Peyer's patch (tissue), 4 donors: ENCODE measurements around the gene FBXO24. TPM values are rescaled to one million over a fixed set of nuclear protein-coding genes. Genes with fewer than 3 reads are reported as not detected.
"Not testable (repeated sequence)": the region's sequence is repeated elsewhere in the genome, so short reads cannot be mapped to it uniquely, and the experiment has no call there.

Source experiments
- DNase-seq, 3 donors: peaks; one replicate each; pipeline ENCODE4 v3.0.0-alpha.2; 2017 to 2019
- H3K27ac ChIP-seq, 4 donors: fragments of 200-600 bp; sonication (generic); one replicate each; pipeline ENCODE4 v1.5.1; 2016 to 2019
- H3K27me3 ChIP-seq, 2 donors: fragments of 200-600 bp; sonication (generic); one replicate each; pipeline ENCODE4 v1.5.1; 2019
- H3K36me3 ChIP-seq, 3 donors: fragments of 200-600 bp; sonication (generic); one replicate each; pipeline ENCODE4 v1.5.1; 2016 to 2019
- H3K4me1 ChIP-seq, 4 donors: fragments of 200-600 bp; sonication (generic); one replicate each; pipeline ENCODE4 v1.5.1; 2016 to 2019
- H3K4me3 ChIP-seq, 4 donors: fragments of 200-600 bp; sonication (generic); 1 replicate in 3 of 4; 2 replicates in 1 of 4; pipeline ENCODE4 v1.5.1; 2016 to 2019; ENCODE audit warnings: mild to moderate bottlenecking in 1 of 4
- H3K9me3 ChIP-seq, 4 donors: fragments of 200-600 bp; sonication (generic); one replicate each; pipeline ENCODE4 v1.5.1; 2016 to 2019; ENCODE audit warnings: mild to moderate bottlenecking in 1 of 4
- CTCF ChIP-seq, 6 experiments: fragments of 450-650 bp in 4 of 6; fragments of 200-600 bp in 2 of 6; sonication (generic) in 1 of 6; IDR thresholded peaks; one replicate each; pipeline ENCODE4 v1.5.1; 2017 to 2019; ENCODE audit warnings: antibody characterized with exemption in 6 of 6, mild to moderate bottlenecking in 3 of 6, moderate library complexity in 1 of 6
- POLR2A ChIP-seq, 2 donors: fragments of 450-650 bp; IDR thresholded peaks; one replicate each; pipeline ENCODE4 v1.5.1; 2017; ENCODE audit warnings: antibody characterized with exemption in 2 of 2, mild to moderate bottlenecking in 2 of 2, moderate library complexity in 2 of 2
- total RNA-seq, 4 donors: library from RNA; depleted of rRNA; stranded (reverse); fragments of >200 nt; gene quantifications; one replicate each; pipeline ENCODE4 v1.1.0, GENCODE V29; 2016

The FBXO24 gene
- total RNA-seq, 4 donors from 2014 or later: 1.1 to 2.8 TPM; not detected in 2

GRCh38 chr7:100546129-100546925 is 39.8 kb upstream of the FBXO24 start:
- no peaks in the 10 kb centered on the region for H3K27me3 ChIP-seq
- H3K9me3 ChIP-seq: no peaks in the 10 kb centered on the region
- DNase-seq: no peak
- H3K27ac ChIP-seq: peak overlapping the region; percentile 75 to 91 (median 81)
- H3K4me3 ChIP-seq: peak overlapping the region in 1 of 4 donors; percentile 4
- no peak for TF ChIP-seq CTCF (IDR thresholded peaks at IDR 0.05)
- TF ChIP-seq POLR2A (IDR thresholded peaks at IDR 0.05): peak in 1 of 2 donors; percentile 19
- H3K4me1 ChIP-seq: peaks cover 5 to 73% (median 31%) of the 10 kb centered on the region in 4 donors
- peaks cover 0 to 29% (median 0%) of the 10 kb centered on the region in 3 donors for H3K36me3 ChIP-seq

- H3K9me3 ChIP-seq: no peaks in the 10 kb centered on the region
- DNase-seq: no peak
- H3K27ac ChIP-seq: peak overlapping the region; percentile 75 to 91 (median 81)
- H3K4me1 ChIP-seq: peaks cover 5 to 65% (median 31%) of the 10 kb centered on the region in 4 donors
- TF ChIP-seq CTCF (IDR thresholded peaks at IDR 0.05) (no peak), POLR2A (IDR thresholded peaks at IDR 0.05) (no peak)
- H3K4me3 ChIP-seq: peak overlapping the region in 1 of 4 donors; percentile 4
- H3K36me3 ChIP-seq: peaks cover 0 to 37% (median 0%) of the 10 kb centered on the region in 3 donors
- H3K27me3 ChIP-seq: no peaks in the 10 kb centered on the region
These were observed 39.0 kb upstream of the FBXO24 start for GRCh38 chr7:100546926-100547800.

GRCh38 chr7:100547872-100548271 is 38.3 kb upstream of the FBXO24 start:
- H3K9me3 ChIP-seq: no peaks in the 10 kb centered on the region
- no peak overlapping the region for H3K4me3 ChIP-seq
- DNase-seq: no peak
- TF ChIP-seq POLR2A (IDR thresholded peaks at IDR 0.05): no peak
- peak in 2 of 6 experiments; percentile 16 to 19 for TF ChIP-seq CTCF (IDR thresholded peaks at IDR 0.05)
- H3K4me1 ChIP-seq: peaks cover 5 to 59% (median 29%) of the 10 kb centered on the region in 4 donors
- peaks cover 0 to 44% (median 0%) of the 10 kb centered on the region in 3 donors for H3K36me3 ChIP-seq
- no peaks in the 10 kb centered on the region for H3K27me3 ChIP-seq
- peak overlapping the region; percentile 75 to 91 (median 81) for H3K27ac ChIP-seq

- H3K4me1 ChIP-seq: peaks cover 5 to 53% (median 29%) of the 10 kb centered on the region in 4 donors
- DNase-seq, H3K4me3 ChIP-seq, H3K9me3 ChIP-seq, H3K27me3 ChIP-seq: not testable (repeated sequence)
- peak overlapping the region; percentile 75 to 91 (median 81) for H3K27ac ChIP-seq
- H3K36me3 ChIP-seq: peaks cover 0 to 50% (median 0%) of the 10 kb centered on the region in 3 donors
These were observed 37.7 kb upstream of the FBXO24 start for GRCh38 chr7:100548446-100548845.

- no peak for DNase-seq
- H3K36me3 ChIP-seq: peaks cover 0 to 84% (median 0%) of the 10 kb centered on the region in 3 donors
These were observed 33.6 kb upstream of the FBXO24 start for GRCh38 chr7:100552532-100552931.

More at GRCh38 chr7:100552532-100552931, 33.6 kb upstream of the FBXO24 start:
- H3K27ac ChIP-seq: no peak overlapping the region
- no peak for TF ChIP-seq CTCF (IDR thresholded peaks at IDR 0.05)
- TF ChIP-seq POLR2A (IDR thresholded peaks at IDR 0.05): no peak
- no peaks in the 10 kb centered on the region for H3K9me3 ChIP-seq
- peaks cover under 1 to 19% (median 10%) of the 10 kb centered on the region in 4 donors for H3K4me1 ChIP-seq
- no peak overlapping the region for H3K4me3 ChIP-seq
- H3K27me3 ChIP-seq: no peaks in the 10 kb centered on the region
